ENCODE data around the gene PRRT1.

GRCh38 chr6:32177788-32178546, 26.2 kb upstream of the PRRT1 start, which contains the start of gene RNF5:
- TF ChIP-seq EZH2 (IDR thresholded peaks at IDR 0.05; ENCODE audit: borderline replicate concordance, low read depth, low read length, severe bottlenecking): no peak
- TF ChIP-seq CTCF (IDR thresholded peaks at IDR 0.05; ENCODE audit: borderline replicate concordance, extremely low read depth, low read length, poor library complexity, severe bottlenecking): no peak

All from DND-41 (cell line).